ENCODE results near the gene PCSK7.
"Not testable (repeated sequence)": the region's sequence is repeated elsewhere in the genome, so short reads cannot be mapped to it uniquely, and the experiment has no call there.

The PCSK7 gene

GRCh38 chr11:117231842-117232091 lies at the start of gene PCSK7:
TSS of gene PCSK7 (minus strand) at chr11:117232073. CDS start at chr11:117229844, 2,229 bp downstream.
- DNase-seq = no peak

- no peak for DNase-seq
These were observed 49.3 kb upstream of the PCSK7 start for GRCh38 chr11:117281159-117281558.

- DNase-seq = no peak
These were observed 48.0 kb upstream of the PCSK7 start for GRCh38 chr11:117279711-117280376.

GRCh38 chr11:117278347-117278746 lies 46.5 kb upstream of the PCSK7 start:
- no peak for DNase-seq

GRCh38 chr11:117273550-117274289 lies 41.8 kb upstream of the PCSK7 start:
- DNase-seq = peak; percentile 2

- not testable (repeated sequence) for DNase-seq
These were observed 40.3 kb upstream of the PCSK7 start for GRCh38 chr11:117272175-117272574.

GRCh38 chr11:117271208-117271607 lies 39.3 kb upstream of the PCSK7 start:
- DNase-seq = no peak

- DNase-seq = no peak
These were observed 38.0 kb upstream of the PCSK7 start for GRCh38 chr11:117269856-117270255.

- no peak for DNase-seq
These were observed 33.9 kb upstream of the PCSK7 start for GRCh38 chr11:117265745-117266144.

- DNase-seq = not testable (repeated sequence)
These were observed 32.9 kb upstream of the PCSK7 start for GRCh38 chr11:117264624-117265323.

GRCh38 chr11:117259417-117259816 lies 27.5 kb upstream of the PCSK7 start:
- DNase-seq = no peak

- DNase-seq = no peak
These were observed 26.7 kb upstream of the PCSK7 start for GRCh38 chr11:117258576-117258975.

GRCh38 chr11:117256573-117256972 lies 24.7 kb upstream of the PCSK7 start:
- DNase-seq = peak; percentile 9

GRCh38 chr11:117255966-117256365 lies 24.1 kb upstream of the PCSK7 start:
- no peak for DNase-seq

GRCh38 chr11:117251506-117251905 lies 19.6 kb upstream of the PCSK7 start:
- DNase-seq = no peak

GRCh38 chr11:117249571-117249970 lies 17.7 kb upstream of the PCSK7 start:
- no peak for DNase-seq

GRCh38 chr11:117248341-117248740 lies 16.5 kb upstream of the PCSK7 start:
- no peak for DNase-seq

- DNase-seq = no peak
These were observed 7.4 kb upstream of the PCSK7 start for GRCh38 chr11:117239295-117239694.

GRCh38 chr11:117238221-117238620 lies 6.3 kb upstream of the PCSK7 start:
- no peak for DNase-seq

GRCh38 chr11:117232911-117233409 lies 1.1 kb upstream of the PCSK7 start:
- no peak for DNase-seq

GRCh38 chr11:117232092-117232878 lies 412 bp upstream of the PCSK7 start, which contains the start of gene RNF214:
TSS of gene RNF214 (plus strand) at chr11:117232671. CDS start at chr11:117234273, 1,602 bp downstream.
- peak; percentile 77 for DNase-seq

- no peak for DNase-seq
These were observed 653 bp downstream of the PCSK7 start for GRCh38 chr11:117230999-117231841.
